GM08714 (cell line): Measurements from ENCODE around the gene CCT5.

Experiments used
- H3K4me3 ChIP-seq: fragments of 200-500 bp; sonication (Bioruptor generic); 2 replicates; pipeline ENCODE4 v1.5.1; 2014; ENCODE audit warnings: mild to moderate bottlenecking, low read length, inconsistent platforms
- ZNF274 ChIP-seq: IDR thresholded peaks from 2 replicates; pipeline ENCODE4 v1.6.1; 2012; ENCODE audit warnings: mild to moderate bottlenecking, low read depth, low read length

CCT5 gene

DNA sequence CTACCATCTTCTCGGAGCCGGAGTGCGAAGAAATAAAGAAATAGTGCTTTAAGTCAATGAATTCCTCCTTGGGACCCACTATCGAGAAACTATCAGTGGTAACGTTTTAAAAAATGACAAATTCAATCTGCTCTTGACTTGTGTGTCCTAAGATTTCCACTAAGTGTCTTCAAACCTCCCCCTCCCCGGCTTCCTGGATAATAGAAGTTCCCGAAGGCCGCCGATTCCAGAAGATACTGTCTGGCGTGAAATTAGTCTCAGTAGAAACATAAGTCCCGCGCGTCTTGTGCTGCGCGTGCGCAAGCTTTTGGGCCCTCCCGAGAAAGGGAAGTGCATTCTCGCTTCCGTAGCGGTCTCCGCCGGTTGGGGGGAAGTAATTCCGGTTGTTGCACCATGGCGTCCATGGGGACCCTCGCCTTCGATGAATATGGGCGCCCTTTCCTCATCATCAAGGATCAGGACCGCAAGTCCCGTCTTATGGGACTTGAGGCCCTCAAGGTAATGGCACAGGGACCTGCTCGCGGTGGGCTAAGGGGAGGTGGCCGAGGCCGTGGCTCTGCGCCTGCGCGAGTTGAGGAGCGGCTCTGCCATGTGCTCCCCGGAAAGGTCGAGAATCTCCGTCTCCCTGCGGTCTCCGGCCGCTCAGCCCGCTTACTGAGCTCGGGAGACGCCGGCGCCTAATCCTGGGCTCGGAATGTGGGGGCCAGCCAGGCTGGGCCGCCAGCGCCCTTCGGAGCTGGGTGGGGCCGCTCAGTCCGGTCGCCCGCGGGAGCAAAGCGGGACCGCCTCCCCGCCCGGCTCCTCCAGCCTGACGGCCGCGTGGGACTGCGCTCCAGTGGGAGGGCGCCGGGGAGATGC, at the start of gene CCT5:
TSS of gene CCT5 (plus strand) at position 333 of the 858 bp plus-strand sequence. CDS start at position 394, 61 bp downstream.
- peak within 1 kb of the TSS; percentile 93 for H3K4me3 ChIP-seq
- TF ChIP-seq ZNF274, result no peak

DNA sequence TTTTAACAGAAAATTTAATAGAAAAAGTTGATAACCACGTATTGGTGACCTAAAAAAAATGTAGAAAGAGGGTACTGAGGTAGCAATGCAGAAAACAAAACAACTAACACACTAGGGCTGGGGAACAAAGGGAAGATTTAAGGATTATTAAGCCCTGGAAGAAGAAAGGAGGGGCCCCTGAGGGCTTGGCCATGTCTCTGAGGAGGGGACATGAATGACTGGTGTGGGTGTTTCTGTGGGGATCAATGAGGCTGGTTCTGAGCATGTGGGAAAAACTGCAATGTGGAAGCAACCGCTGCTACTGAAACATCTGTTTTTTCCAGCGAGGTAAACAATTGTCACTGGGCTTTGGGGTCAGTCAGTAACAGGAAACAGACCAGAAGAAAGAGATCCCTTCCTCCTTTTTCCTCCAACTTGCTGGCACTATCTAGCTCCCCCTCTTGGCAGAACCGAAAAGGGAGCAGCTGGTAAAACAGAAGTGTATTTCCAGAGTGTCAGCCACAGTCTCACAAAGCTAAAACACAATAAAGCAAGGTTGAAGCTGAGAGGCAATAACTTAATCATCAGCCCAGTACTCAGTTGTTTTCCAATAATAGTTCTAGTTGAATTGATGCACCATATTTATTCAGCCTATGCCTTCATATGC, 48.7 kb upstream of the CCT5 start:
- no peak for TF ChIP-seq ZNF274
- H3K4me3 ChIP-seq, result no peak overlapping the region

GRCh38 chr5:10202089-10202910, 47.8 kb upstream of the CCT5 start:
- TF ChIP-seq ZNF274, result no peak
- H3K4me3 ChIP-seq, result no peak overlapping the region

GRCh38 chr5:10209004-10209403, 41.1 kb upstream of the CCT5 start:
- no peak overlapping the region for H3K4me3 ChIP-seq
- no peak for TF ChIP-seq ZNF274

GRCh38 chr5:10213316-10213715, 36.8 kb upstream of the CCT5 start:
- TF ChIP-seq ZNF274, result no peak
- H3K4me3 ChIP-seq, result no peak overlapping the region

DNA sequence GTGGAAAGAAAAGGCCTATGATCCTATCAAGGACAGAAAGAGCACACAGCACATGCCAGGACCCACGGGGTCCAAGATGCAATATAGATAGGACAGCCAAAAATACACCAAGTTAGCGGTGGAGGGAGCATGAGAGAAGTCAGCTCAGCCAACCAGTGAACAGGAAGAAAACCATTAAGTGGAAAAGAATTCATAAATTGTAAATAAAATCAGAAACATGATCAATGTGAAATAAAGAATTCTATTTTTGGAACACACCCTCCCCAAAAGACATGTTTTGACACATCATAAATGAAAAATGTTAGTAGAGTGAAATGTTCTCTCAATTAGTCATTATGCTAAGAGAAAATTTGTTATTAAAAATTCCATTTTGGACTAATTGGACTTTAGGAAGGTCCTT, 36.0 kb upstream of the CCT5 start:
- H3K4me3 ChIP-seq, result no peak overlapping the region
- no peak for TF ChIP-seq ZNF274

- no peak for TF ChIP-seq ZNF274
- no peak overlapping the region for H3K4me3 ChIP-seq
Observed at GRCh38 chr5:10215366-10215765, 34.7 kb upstream of the CCT5 start.

- TF ChIP-seq ZNF274, result no peak
- no peak overlapping the region for H3K4me3 ChIP-seq
Observed at GRCh38 chr5:10216107-10216506, 34.0 kb upstream of the CCT5 start.

GRCh38 chr5:10218658-10219057, 31.4 kb upstream of the CCT5 start:
- H3K4me3 ChIP-seq, result no peak overlapping the region
- no peak for TF ChIP-seq ZNF274

GRCh38 chr5:10219068-10219467, 31.0 kb upstream of the CCT5 start:
- H3K4me3 ChIP-seq, result no peak overlapping the region
- no peak for TF ChIP-seq ZNF274

DNA sequence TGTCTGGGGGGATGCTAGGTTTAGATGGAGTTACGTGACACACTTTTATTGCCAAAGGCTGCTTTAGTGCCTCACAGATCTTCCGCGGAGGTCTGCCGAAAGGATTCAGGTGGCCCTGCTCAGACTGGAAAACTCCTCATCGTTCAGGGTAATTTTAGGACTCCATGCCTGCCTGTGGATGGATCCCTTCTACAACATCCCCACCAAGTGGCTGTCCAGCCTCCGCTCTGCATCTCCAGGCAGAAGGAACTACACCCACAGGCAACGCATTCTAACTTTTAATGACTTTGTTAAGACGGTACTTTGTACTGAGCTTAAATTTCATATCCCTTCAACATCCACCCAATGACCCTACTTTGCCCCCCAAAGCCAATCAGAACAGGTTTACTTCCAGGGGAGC, 29.8 kb upstream of the CCT5 start:
- no peak overlapping the region for H3K4me3 ChIP-seq
- TF ChIP-seq ZNF274, result no peak

DNA sequence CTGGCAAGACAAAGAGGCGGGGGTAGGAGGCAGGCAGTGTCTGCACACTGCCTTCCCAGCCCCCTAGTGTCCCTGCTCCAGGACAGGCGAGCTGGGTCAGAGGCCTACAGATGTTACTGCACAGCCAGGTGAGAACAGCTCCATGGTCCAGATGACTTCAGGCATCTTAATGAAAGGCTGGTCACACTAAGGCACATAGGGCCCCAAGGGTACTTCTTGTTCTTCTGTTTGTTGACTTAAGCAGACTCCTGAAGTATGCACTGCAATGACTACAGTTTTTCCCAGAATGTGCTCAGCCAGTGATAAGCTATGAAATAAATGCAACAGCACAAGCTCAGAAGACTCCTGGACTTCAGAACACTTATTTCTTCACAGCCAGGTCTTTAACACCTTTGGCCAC, 27.8 kb upstream of the CCT5 start:
- H3K4me3 ChIP-seq, result no peak overlapping the region
- TF ChIP-seq ZNF274, result no peak

- no peak overlapping the region for H3K4me3 ChIP-seq
- no peak for TF ChIP-seq ZNF274
Observed at GRCh38 chr5:10227379-10227778, 22.7 kb upstream of the CCT5 start.

DNA sequence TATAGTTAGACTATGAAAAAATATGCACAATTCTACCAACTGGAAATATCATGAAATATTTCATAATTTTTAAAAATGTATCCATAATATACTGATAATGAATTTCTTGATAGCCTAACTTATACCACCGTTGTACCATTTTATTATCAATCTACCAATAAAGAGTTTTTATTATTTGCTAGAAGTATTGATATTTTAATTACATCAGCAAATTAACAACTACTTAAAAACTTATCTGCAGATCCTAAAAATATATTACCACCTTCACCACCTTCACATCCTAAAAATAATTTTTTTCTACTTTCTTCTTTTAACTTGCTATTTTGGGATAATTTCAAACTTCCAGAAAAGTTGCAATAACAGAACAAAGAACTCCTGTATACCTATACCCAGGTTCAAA, 21.8 kb upstream of the CCT5 start:
- H3K4me3 ChIP-seq, result no peak overlapping the region
- no peak for TF ChIP-seq ZNF274
